Epidermal melanocyte (primary cell): ENCODE measurements around the gene OXGR1.

Experiments
- DNase-seq: peaks from one replicate; pipeline ENCODE4 v3.0.0; 2011; ENCODE audit warnings: low spot score; ENCODE audit not compliant: insufficient read length

OXGR1 gene

DNA sequence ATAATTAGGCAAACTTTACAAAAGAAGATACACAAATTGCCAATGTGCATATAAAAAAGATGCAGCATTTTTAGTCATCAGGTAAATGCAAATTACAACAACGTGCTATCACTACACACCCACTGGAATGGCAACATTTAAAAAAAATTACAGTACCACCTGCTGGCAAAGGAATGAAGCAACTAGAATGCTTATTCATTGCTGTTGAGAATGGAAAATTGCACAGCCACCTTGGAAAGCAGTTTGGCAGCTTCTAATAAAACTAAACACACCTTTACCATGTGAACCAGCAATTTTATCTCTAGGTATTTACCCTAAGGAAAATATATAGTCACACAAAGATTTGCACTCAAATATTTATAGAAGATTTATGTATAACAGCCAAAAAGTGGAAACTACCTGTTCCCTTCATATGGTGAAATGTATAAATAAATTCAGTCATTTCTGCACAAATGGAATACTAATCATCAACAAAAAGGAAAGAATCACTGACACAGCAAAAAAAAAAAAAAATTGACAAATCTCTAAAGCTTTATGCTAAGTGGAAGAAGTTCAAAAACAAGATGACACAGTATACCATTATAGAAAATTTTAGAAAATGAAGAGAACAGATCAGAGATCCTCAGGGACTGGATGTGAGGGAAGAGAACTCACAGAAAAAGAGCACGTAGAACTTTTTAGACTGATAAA, 30.3 kb downstream of the OXGR1 start:
- no peak for DNase-seq

DNA sequence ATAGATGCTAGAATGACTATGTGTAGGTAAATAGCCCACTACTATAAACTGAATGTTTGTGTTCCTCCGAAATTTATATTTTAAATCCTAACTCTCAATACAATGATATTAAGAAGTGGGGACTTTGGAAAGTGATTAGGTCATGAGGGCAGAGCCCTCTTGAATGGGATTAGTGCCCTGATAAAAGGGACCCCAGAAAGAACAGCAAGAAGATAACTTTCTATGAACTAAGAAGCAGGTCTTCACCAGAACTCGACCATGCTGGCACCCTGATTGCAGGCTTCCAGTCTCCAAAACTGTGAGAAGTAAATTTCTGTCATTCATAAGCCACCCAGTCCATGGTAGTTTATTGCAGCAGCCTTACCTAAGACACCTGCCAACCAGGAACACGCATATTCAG, 33.9 kb downstream of the OXGR1 start:
- DNase-seq, result no peak

GRCh38 chr13:96958286-96958891, 35.9 kb downstream of the OXGR1 start:
- DNase-seq, result no peak

- DNase-seq, result no peak
These were observed 41.7 kb downstream of the OXGR1 start for GRCh38 chr13:96952595-96952994.

GRCh38 chr13:96948127-96948526, 46.1 kb downstream of the OXGR1 start:
- DNase-seq, result no peak

DNA sequence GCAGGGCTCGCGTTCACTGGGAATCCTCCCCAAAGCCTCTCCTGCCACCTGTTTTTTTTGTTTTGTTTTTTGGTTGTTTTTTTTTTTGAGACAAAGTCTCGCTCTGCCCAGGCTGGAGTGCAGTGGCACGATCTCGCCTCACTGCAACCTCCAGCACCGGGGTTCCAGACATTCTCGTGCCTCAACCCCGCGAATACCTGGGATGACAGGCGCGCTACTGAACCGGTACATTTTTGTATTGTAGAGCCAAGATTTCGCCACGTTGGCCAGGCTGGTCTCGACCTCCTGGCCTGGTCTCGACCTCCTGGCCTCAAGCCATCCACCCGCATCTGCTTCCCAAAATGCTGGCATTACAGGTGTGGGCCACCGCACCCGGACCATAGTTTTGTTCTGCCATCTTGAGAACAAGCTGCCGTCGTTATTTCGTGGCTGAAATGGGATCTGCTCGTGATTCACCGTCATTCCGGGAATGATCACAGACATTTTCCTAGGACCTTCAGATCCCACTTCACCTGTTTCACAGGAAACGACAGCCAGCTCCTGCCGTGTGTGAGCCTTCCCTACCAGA, 46.8 kb downstream of the OXGR1 start:
- no peak for DNase-seq

- DNase-seq, result no peak
These were observed 47.5 kb downstream of the OXGR1 start for GRCh38 chr13:96946709-96947311.

- DNase-seq, result no peak
These were observed 53.3 kb downstream of the OXGR1 start for GRCh38 chr13:96940961-96941360.

DNA sequence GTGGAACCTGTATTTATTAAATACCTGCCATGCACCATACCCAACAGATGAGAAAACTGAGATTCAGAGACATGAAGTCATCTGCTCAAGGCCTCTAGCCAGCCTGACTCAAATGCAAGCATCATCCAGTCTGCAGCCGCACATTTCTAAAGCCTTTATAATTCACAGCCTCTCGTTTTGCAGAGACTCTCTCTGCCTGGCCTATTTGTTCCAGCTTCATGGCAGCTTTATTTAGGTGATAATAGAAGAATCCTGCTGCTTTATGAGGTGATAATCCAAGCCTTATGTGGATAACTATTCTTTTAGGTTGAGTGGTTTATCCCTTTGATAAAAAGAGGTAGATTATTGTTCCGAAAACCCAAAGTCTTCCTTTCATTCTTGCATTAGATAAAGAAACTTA, 58.4 kb downstream of the OXGR1 start:
- DNase-seq, result no peak
